Neuronal stem cell (in vitro differentiated cells): Measurements from ENCODE around the gene SGK2.

Experiments
- DNase-seq: peaks from one replicate; pipeline ENCODE4 v3.0.0-alpha.2; 2013; ENCODE audit warnings: low spot score
- H2AFZ ChIP-seq: one replicate; pipeline ENCODE4 v1.6.1; 2013; ENCODE audit warnings: mild to moderate bottlenecking, low read length, inconsistent platforms
- H2AK5ac ChIP-seq: 2 replicates; pipeline ENCODE4 v1.6.1; 2013; ENCODE audit warnings: low read depth, mild to moderate bottlenecking, inconsistent platforms, low read length, moderate library complexity, mixed read lengths
- H2BK120ac ChIP-seq: 2 replicates; pipeline ENCODE4 v1.6.1; 2013; ENCODE audit warnings: low read depth, mild to moderate bottlenecking, inconsistent platforms, low read length, moderate library complexity, mixed read lengths
- H2BK12ac ChIP-seq: one replicate; pipeline ENCODE4 v1.6.1; 2013; ENCODE audit warnings: low read length, inconsistent platforms
- H2BK15ac ChIP-seq: 2 replicates; pipeline ENCODE4 v1.6.1; 2013; ENCODE audit warnings: mild to moderate bottlenecking, low read length, inconsistent platforms, mixed read lengths
- H2BK5ac ChIP-seq: one replicate; pipeline ENCODE4 v1.6.1; 2013; ENCODE audit warnings: inconsistent platforms, mild to moderate bottlenecking, low read length, moderate library complexity
- H3K14ac ChIP-seq: one replicate; pipeline ENCODE4 v1.6.1; 2013; ENCODE audit warnings: low read length, inconsistent platforms
- H3K18ac ChIP-seq: 2 replicates; pipeline ENCODE4 v1.6.1; 2013; ENCODE audit warnings: low read length, inconsistent platforms
- H3K23ac ChIP-seq: 2 replicates; pipeline ENCODE4 v1.6.1; 2013; ENCODE audit warnings: low read depth, mild to moderate bottlenecking, mixed read lengths, low read length, inconsistent platforms; ENCODE audit not compliant: poor library complexity
- H3K27ac ChIP-seq: replicated peaks from 3 replicates; pipeline ENCODE4 v1.5.1; 2013; ENCODE audit warnings: low read length, inconsistent platforms
- H3K27me3 ChIP-seq, 3 experiments: 2 replicates each; pipeline ENCODE4 v1.6.1; 2013; ENCODE audit warnings: low read length in 3 of 3, mild to moderate bottlenecking in 2 of 3, inconsistent platforms in 1 of 3, low read depth in 1 of 3, mixed read lengths in 1 of 3, moderate library complexity in 1 of 3; ENCODE audit not compliant: control insufficient read depth in 3 of 3, insufficient read depth in 3 of 3
- H3K36me3 ChIP-seq, 2 donors: replicated peaks in 1 of 2; 2 replicates each; pipeline ENCODE4 v1.6.1; 2013; ENCODE audit warnings: low read length in 2 of 2; ENCODE audit not compliant: control insufficient read depth in 2 of 2, insufficient read depth in 2 of 2
- H3K4ac ChIP-seq: 2 replicates; pipeline ENCODE4 v1.6.1; 2013; ENCODE audit warnings: inconsistent platforms, mild to moderate bottlenecking, low read length, moderate library complexity
- H3K4me1 ChIP-seq, 2 donors: 1 replicate in 1 of 2; 2 replicates in 1 of 2; pipeline ENCODE4 v1.6.1; 2013; ENCODE audit warnings: low read length in 2 of 2, low read depth in 1 of 2; ENCODE audit not compliant: control insufficient read depth in 2 of 2, insufficient read depth in 1 of 2
- H3K4me2 ChIP-seq: one replicate; pipeline ENCODE4 v1.6.1; 2013; ENCODE audit warnings: mild to moderate bottlenecking, low read length, inconsistent platforms; ENCODE audit not compliant: insufficient read depth, poor library complexity, severe bottlenecking
- H3K4me3 ChIP-seq, 2 donors: 2 replicates each; pipeline ENCODE4 v1.5.1; 2013; ENCODE audit warnings: low read length in 2 of 2, mild to moderate bottlenecking in 2 of 2, inconsistent platforms in 1 of 2, moderate library complexity in 1 of 2
- H3K79me1 ChIP-seq: one replicate; pipeline ENCODE4 v1.6.1; 2013; ENCODE audit warnings: low read depth, mild to moderate bottlenecking, inconsistent platforms, low read length, moderate library complexity
- H3K9ac ChIP-seq: one replicate; pipeline ENCODE4 v1.6.1; 2013; ENCODE audit warnings: mild to moderate bottlenecking, low read depth, low read length, inconsistent platforms; ENCODE audit not compliant: poor library complexity
- H3K9me3 ChIP-seq, 2 donors: replicated peaks in 1 of 2; 2 replicates each; pipeline versions ENCODE3 to v1.6.1; 2013; ENCODE audit warnings: low read length in 2 of 2, mild to moderate bottlenecking in 2 of 2, inconsistent platforms in 1 of 2, low read depth in 1 of 2, mixed read lengths in 1 of 2, moderate library complexity in 1 of 2; ENCODE audit not compliant: control insufficient read depth in 2 of 2, insufficient read depth in 1 of 2
- H4K8ac ChIP-seq: one replicate; pipeline ENCODE4 v1.6.1; 2013; ENCODE audit warnings: low read depth, mild to moderate bottlenecking, inconsistent platforms, low read length, moderate library complexity
- H4K91ac ChIP-seq: one replicate; pipeline ENCODE4 v1.6.1; 2013; ENCODE audit warnings: low read length, low read depth, mild to moderate bottlenecking, inconsistent platforms; ENCODE audit not compliant: poor library complexity
- WGBS, 2 donors: extraction: QIAGEN DNeasy Blood & Tissue Kit; methylation state at CpG; one replicate each; pipeline ENCODE4 v1.1.7; 2013; ENCODE audit warnings: missing lambda C conversion rate in 2 of 2, mixed read lengths in 1 of 2; ENCODE audit not compliant: insufficient read length in 2 of 2, insufficient replicate concordance in 1 of 2; ENCODE audit errors: extremely low coverage in 2 of 2; 5-methylcytosine and 5-hydroxymethylcytosine counted together

Gene SGK2

GRCh38 chr20:43529457-43530153 lies 29.2 kb upstream of the SGK2 start:
- no peaks in the 10 kb centered on the region for H3K4me1 ChIP-seq
- H4K91ac ChIP-seq: no peak overlapping the region
- no CpG with 5 or more reads among the region's 3 CpGs for WGBS, 2 donors
- no peaks in the 10 kb centered on the region for H3K9me3 ChIP-seq
- H2BK5ac ChIP-seq: no peak overlapping the region
- H3K79me1 ChIP-seq: no peaks in the 10 kb centered on the region
- no peak overlapping the region for H3K18ac ChIP-seq
- no peak overlapping the region for H2BK15ac ChIP-seq
- H3K9ac ChIP-seq: no peak overlapping the region
- no peak overlapping the region for H3K14ac ChIP-seq
- H2AK5ac ChIP-seq: no peak overlapping the region
- H3K4ac ChIP-seq: no peak overlapping the region
- H2BK120ac ChIP-seq: no peak overlapping the region
- no peak overlapping the region for H2AFZ ChIP-seq
- H3K27me3 ChIP-seq: no peaks in the 10 kb centered on the region
- no peak for DNase-seq
- no peak overlapping the region for H3K4me3 ChIP-seq
- no peak overlapping the region for H3K4me2 ChIP-seq
- no peak overlapping the region for H4K8ac ChIP-seq
- peaks cover 1 to 21% of the 10 kb centered on the region in 2 donors for H3K36me3 ChIP-seq
- no peak overlapping the region for H3K23ac ChIP-seq
- no peak overlapping the region for H2BK12ac ChIP-seq
- no peak overlapping the region for H3K27ac ChIP-seq

GRCh38 chr20:43530321-43531090 lies 28.3 kb upstream of the SGK2 start:
- Histone ChIP-seq H3K27me3 (no peaks in the 10 kb centered on the region), H3K18ac (no peak overlapping the region), H3K14ac (no peak overlapping the region), H4K8ac (no peak overlapping the region), H3K4me1 (no peaks in the 10 kb centered on the region), H3K9ac (peak overlapping the region; percentile 24), H3K4me3 (no peak overlapping the region), H3K27ac (no peak overlapping the region), H2BK15ac (no peak overlapping the region), H2BK5ac (no peak overlapping the region), H2AK5ac (no peak overlapping the region), H4K91ac (no peak overlapping the region), H3K9me3 (no peaks in the 10 kb centered on the region), H3K79me1 (no peaks in the 10 kb centered on the region), H3K23ac (no peak overlapping the region), H2AFZ (no peak overlapping the region), H3K36me3 (peaks cover 1 to 21% of the 10 kb centered on the region in 2 donors), H3K4me2 (no peak overlapping the region), H3K4ac (no peak overlapping the region), H2BK12ac (no peak overlapping the region), H2BK120ac (no peak overlapping the region)
- no peak for DNase-seq
- WGBS, 2 donors: no CpG with 5 or more reads among the region's 14 CpGs

GRCh38 chr20:43531091-43531443 lies 27.8 kb upstream of the SGK2 start:
- Histone ChIP-seq H3K4ac (no peak overlapping the region), H3K4me3 (no peak overlapping the region), H4K91ac (no peak overlapping the region), H3K18ac (no peak overlapping the region), H3K23ac (no peak overlapping the region), H3K36me3 (peaks cover 1 to 21% of the 10 kb centered on the region in 2 donors), H3K9me3 (no peaks in the 10 kb centered on the region), H3K27me3 (no peaks in the 10 kb centered on the region), H2BK5ac (no peak overlapping the region), H2AK5ac (no peak overlapping the region), H3K4me1 (no peaks in the 10 kb centered on the region), H3K79me1 (no peaks in the 10 kb centered on the region), H4K8ac (no peak overlapping the region), H2AFZ (no peak overlapping the region), H2BK120ac (no peak overlapping the region), H2BK12ac (no peak overlapping the region), H3K4me2 (no peak overlapping the region), H3K9ac (no peak overlapping the region), H2BK15ac (no peak overlapping the region), H3K14ac (no peak overlapping the region), H3K27ac (no peak overlapping the region)
- no peak for DNase-seq

DNA sequence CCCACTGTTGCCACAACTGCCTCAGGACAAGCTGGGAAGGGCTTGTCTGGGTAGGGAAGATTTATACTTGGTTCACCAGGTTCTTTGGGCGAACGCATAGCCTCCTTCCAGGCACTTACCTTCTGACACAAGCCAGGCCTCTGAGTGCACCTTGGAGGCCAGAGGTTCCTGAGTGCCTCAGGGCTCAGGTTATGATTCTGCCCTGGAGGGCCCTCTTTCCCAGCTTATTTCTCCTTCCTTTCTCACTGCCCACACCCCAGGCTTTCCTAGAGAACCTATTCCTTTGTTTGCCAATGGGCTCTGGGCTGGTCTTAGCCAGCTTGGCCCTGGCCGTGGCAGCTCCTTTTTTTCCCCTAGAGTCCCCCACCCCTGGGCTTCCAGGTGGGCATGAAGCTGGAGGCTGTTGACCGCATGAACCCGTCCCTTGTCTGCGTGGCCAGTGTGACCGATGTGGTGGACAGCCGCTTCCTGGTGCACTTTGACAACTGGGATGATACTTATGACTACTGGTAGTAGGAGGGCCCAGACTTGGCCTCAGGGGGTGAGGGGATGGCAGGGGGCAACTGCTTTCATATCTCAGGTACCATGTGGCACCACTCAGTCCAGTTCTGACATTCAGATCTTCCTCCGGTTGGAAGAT lies 26.3 kb upstream of the SGK2 start:
- no CpG with 5 or more reads among the region's 9 CpGs for WGBS, 2 donors
- no peak overlapping the region for H3K18ac ChIP-seq
- no peak overlapping the region for H2BK5ac ChIP-seq
- H2AK5ac ChIP-seq: no peak overlapping the region
- no peak overlapping the region for H3K14ac ChIP-seq
- no peak overlapping the region for H2BK120ac ChIP-seq
- H3K4me1 ChIP-seq: no peaks in the 10 kb centered on the region
- no peak overlapping the region for H3K4ac ChIP-seq
- no peak overlapping the region for H3K4me2 ChIP-seq
- H3K23ac ChIP-seq: no peak overlapping the region
- H3K79me1 ChIP-seq: no peaks in the 10 kb centered on the region
- no peaks in the 10 kb centered on the region for H3K27me3 ChIP-seq
- H4K8ac ChIP-seq: no peak overlapping the region
- H3K27ac ChIP-seq: no peak overlapping the region
- H2BK12ac ChIP-seq: no peak overlapping the region
- H2BK15ac ChIP-seq: no peak overlapping the region
- H3K9ac ChIP-seq: no peak overlapping the region
- H2AFZ ChIP-seq: no peak overlapping the region
- H3K9me3 ChIP-seq: no peaks in the 10 kb centered on the region
- H4K91ac ChIP-seq: no peak overlapping the region
- no peak for DNase-seq
- no peak overlapping the region for H3K4me3 ChIP-seq
- H3K36me3 ChIP-seq: peaks cover 7 to 26% of the 10 kb centered on the region in 2 donors
